HCT116 (cell line): ENCODE measurements around the gene QKI. TPM values are rescaled to one million over a fixed set of nuclear protein-coding genes. Genes with fewer than 3 reads are reported as not detected.

Source experiments
- ATAC-seq: fragments of 200-7000 bp; cut with Tn5 transposase; 2 replicates; pipeline ENCODE4 v1.9.1; 2020; ENCODE audit warnings: mild to moderate bottlenecking, moderate library complexity
- BruUV-seq: library from RNA; stranded (reverse); fragments of 400-500 nt; replicated peaks from 2 replicates; lab custom pipeline; 2021; lab: Mats Ljungman, UMichigan
- CTCF ChIA-PET: fragments of 300-600 bp; sonication (Branson Sonifier 250); formaldehyde crosslinking; loops from one replicate; lab custom pipeline; 2021; ENCODE audit warnings: antibody characterized with exemption; lab: Charles Lee
- POLR2A ChIA-PET: fragments of 300-600, 350-600 bp; sonication (Branson Sonifier 250); formaldehyde crosslinking; loops from one replicate; lab custom pipeline; 2021; ENCODE audit warnings: antibody characterized with exemption; lab: Charles Lee
- RAD21 ChIA-PET, 2 experiments: fragments of 300-600 bp; sonication (Branson Sonifier 250); formaldehyde crosslinking; loops; one replicate each; lab custom pipeline; 2023; ENCODE audit warnings: low total read pairs in 2 of 2; ENCODE audit not compliant: uncharacterized antibody in 2 of 2, unreplicated experiment in 2 of 2, low non-redundant PET in 1 of 2; lab: Charles Lee
- DNase-seq: peaks from one replicate; pipeline ENCODE4 v3.0.0-alpha.2; 2010; ENCODE audit warnings: low read depth, low spot score
- H2AFZ ChIP-seq: fragments of 200-600 bp; shearing (Covaris generic), sonication (generic); 2 replicates; pipeline ENCODE4 v1.6.1; 2017; ENCODE audit warnings: low read depth, mixed run types, mixed read lengths, antibody characterized with exemption, low read length; ENCODE audit not compliant: poor library complexity, severe bottlenecking
- H3K27ac ChIP-seq: 2 replicates; pipeline ENCODE4 v1.5.1; 2012; ENCODE audit warnings: low read depth, low read length
- H3K27me3 ChIP-seq: fragments of 200-600 bp; sonication (generic); 2 replicates; pipeline ENCODE4 v1.6.1; 2016; ENCODE audit warnings: mixed run types, low read length, mixed read lengths; ENCODE audit not compliant: insufficient read depth
- H3K36me3 ChIP-seq, 2 experiments: fragments of 200-500 bp in 1 of 2; fragments of 200-600 bp in 1 of 2; sonication (Bioruptor generic) in 1 of 2; sonication (generic) in 1 of 2; 2 replicates each; pipeline versions ENCODE4 v1.5.1 to v1.6.1; 2014 to 2016; ENCODE audit warnings: low read length in 2 of 2, inconsistent platforms in 1 of 2, mixed read lengths in 1 of 2, mixed run types in 1 of 2; ENCODE audit not compliant: insufficient read depth in 2 of 2, control insufficient read depth in 1 of 2
- H3K4me1 ChIP-seq, 2 experiments: fragments of 200-600 bp in 1 of 2; sonication (generic) in 1 of 2; 2 replicates each; pipeline versions ENCODE4 v1.5.1 to v1.6.1; 2012 to 2017; ENCODE audit warnings: low read length in 2 of 2, inconsistent platforms in 1 of 2, mild to moderate bottlenecking in 1 of 2, mixed read lengths in 1 of 2, mixed run types in 1 of 2, moderate library complexity in 1 of 2; ENCODE audit not compliant: insufficient read depth in 2 of 2, control insufficient read depth in 1 of 2
- H3K4me2 ChIP-seq: fragments of 200-600 bp; sonication (generic); 2 replicates; pipeline ENCODE4 v1.6.1; 2017; ENCODE audit warnings: mixed run types, low read length, mixed read lengths
- H3K4me3 ChIP-seq, 2 experiments: fragments of 200-600 bp in 1 of 2; sonication (generic) in 1 of 2; replicated peaks in 1 of 2; 2 replicates each; pipeline ENCODE4 v1.5.1; 2011 to 2016; ENCODE audit warnings: low read length in 2 of 2, control low read depth in 1 of 2, low read depth in 1 of 2, mild to moderate bottlenecking in 1 of 2, mixed read lengths in 1 of 2, mixed run types in 1 of 2
- H3K79me2 ChIP-seq: fragments of 200-600 bp; sonication (generic); 2 replicates; pipeline ENCODE4 v1.6.1; 2017; ENCODE audit warnings: mild to moderate bottlenecking, mixed run types, low read length, moderate library complexity, mixed read lengths; ENCODE audit not compliant: insufficient read depth
- H3K9ac ChIP-seq: fragments of 200-600 bp; sonication (generic); 2 replicates; pipeline ENCODE4 v1.6.1; 2016; ENCODE audit warnings: low read length, mixed read lengths
- H3K9me2 ChIP-seq: fragments of 200-600 bp; sonication (generic), shearing (Covaris generic); 2 replicates; pipeline ENCODE4 v1.6.1; 2017; ENCODE audit warnings: mixed run types, mild to moderate bottlenecking, moderate library complexity; ENCODE audit not compliant: insufficient read depth
- H3K9me3 ChIP-seq, 2 experiments: fragments of 200-500 bp in 1 of 2; fragments of 200-600 bp in 1 of 2; sonication (Bioruptor generic) in 1 of 2; sonication (generic) in 1 of 2; 2 replicates each; pipeline ENCODE4 v1.6.1; 2014 to 2017; ENCODE audit warnings: low read length in 2 of 2, mixed read lengths in 2 of 2, inconsistent platforms in 1 of 2, low read depth in 1 of 2, mild to moderate bottlenecking in 1 of 2, mixed run types in 1 of 2, moderate library complexity in 1 of 2; ENCODE audit not compliant: control insufficient read depth in 1 of 2, insufficient read depth in 1 of 2
- H4K20me1 ChIP-seq: fragments of 200-600 bp; sonication (generic), shearing (Covaris generic); 2 replicates; pipeline ENCODE4 v1.6.1; 2017; ENCODE audit warnings: mixed run types, mild to moderate bottlenecking, moderate library complexity; ENCODE audit not compliant: insufficient read depth
- ATF3 ChIP-seq: IDR thresholded peaks from 2 replicates; pipeline ENCODE4 v1.6.1; 2012
- CBX3 ChIP-seq: IDR thresholded peaks from 2 replicates; pipeline ENCODE4 v1.6.1; 2012; ENCODE audit warnings: low read depth
- EZH2phosphoT487 ChIP-seq: fragments of 200-600 bp; IDR thresholded peaks from 2 replicates; pipeline ENCODE4 v1.6.1; 2018; ENCODE audit warnings: antibody characterized with exemption, borderline replicate concordance
- POLR2AphosphoS5 ChIP-seq: IDR thresholded peaks from 2 replicates; pipeline ENCODE4 v1.6.1; 2011; ENCODE audit warnings: mild to moderate bottlenecking, low read depth, low read length, moderate library complexity
- RAD21 ChIP-seq: IDR thresholded peaks from 2 replicates; pipeline ENCODE4 v1.6.1; 2012; ENCODE audit warnings: low read depth, mild to moderate bottlenecking
- SRF ChIP-seq: IDR thresholded peaks from 2 replicates; pipeline ENCODE4 v1.6.1; 2012; ENCODE audit warnings: low read depth
- YY1 ChIP-seq: IDR thresholded peaks from 2 replicates; pipeline ENCODE4 v1.6.1; 2011; ENCODE audit warnings: low read length, low read depth, moderate library complexity, mild to moderate bottlenecking; ENCODE audit not compliant: insufficient replicate concordance; ENCODE audit errors: extremely low read depth
- ZFX ChIP-seq: fragments of 450-650 bp; IDR thresholded peaks from 2 replicates; pipeline ENCODE4 v1.6.1; 2017
- intact Hi-C: fragments of 100-400 bp; cut with micrococcal nuclease; formaldehyde crosslinking; loops from 2 replicates; pipeline ENCODE4 v1.10.0; 2022
- total RNA-seq: library from RNA; stranded (reverse); gene quantifications from one replicate; pipeline ENCODE4 v1.2.1, GENCODE V29; 2021; ENCODE audit not compliant: unreplicated experiment

The QKI gene
- total RNA-seq, 1 experiment from 2014 or later = 35.3 TPM

- H3K4me3 ChIP-seq = no peak overlapping the region
- DNase-seq (no peak), ATAC-seq (no peak)
- CTCF ChIA-PET = no interaction called here
- no peaks in the 10 kb centered on the region for H3K27me3 ChIP-seq
- H3K9me2 ChIP-seq = no peaks in the 10 kb centered on the region
- H3K36me3 ChIP-seq = no peaks in the 10 kb centered on the region
- H3K79me2 ChIP-seq = peaks cover 9% of the 10 kb centered on the region
- no peak overlapping the region for H3K4me2 ChIP-seq
- H3K27ac ChIP-seq = no peak overlapping the region
- intact Hi-C loops = no loop called here
- H3K9me3 ChIP-seq = no peaks in the 10 kb centered on the region; a peak in 1 of 4 replicates
- H3K4me1 ChIP-seq = no peaks in the 10 kb centered on the region
- no peaks in the 10 kb centered on the region for H4K20me1 ChIP-seq
- no peak for TF ChIP-seq YY1
- POLR2A ChIA-PET = no interaction called here
- RAD21 ChIA-PET = no interaction called here
- H3K9ac ChIP-seq = no peak overlapping the region
- H2AFZ ChIP-seq = no peak overlapping the region
- no TSS peak for BruUV-seq
These were observed 68.6 kb downstream of the QKI start for GRCh38 chr6:163483107-163483506.

- ATAC-seq = no peak
- RAD21 ChIA-PET = no interaction called here
- no peaks in the 10 kb centered on the region for H3K9me2 ChIP-seq
- TF ChIP-seq SRF (no peak), POLR2AphosphoS5 (no peak), RAD21 (no peak), ATF3 (no peak), EZH2phosphoT487 (no peak), ZFX (no peak), CBX3 (no peak)
- no peak for DNase-seq
- no peak overlapping the region for H2AFZ ChIP-seq
- no TSS peak for BruUV-seq
- POLR2A ChIA-PET = no interaction called here
- no peaks in the 10 kb centered on the region for H3K27me3 ChIP-seq
- H3K79me2 ChIP-seq = peaks cover 16% of the 10 kb centered on the region
- no peaks in the 10 kb centered on the region for H4K20me1 ChIP-seq
- H3K4me1 ChIP-seq = peaks cover 6 to 15% of the 10 kb centered on the region in 2 experiments; a peak in 3 of 4 replicates
- intact Hi-C loops = no loop called here
- no peaks in the 10 kb centered on the region for H3K36me3 ChIP-seq
- no peak overlapping the region for H3K4me3 ChIP-seq
- no peak overlapping the region for H3K27ac ChIP-seq
- H3K4me2 ChIP-seq = no peak overlapping the region
- no peaks in the 10 kb centered on the region; a peak in 1 of 4 replicates for H3K9me3 ChIP-seq
- no peak overlapping the region for H3K9ac ChIP-seq
- CTCF ChIA-PET = no interaction called here
These were observed 70.9 kb downstream of the QKI start for GRCh38 chr6:163485388-163485851.
